NT2/D1 (cell line): Measurements from ENCODE around the gene PRR9.

Experiments
- SUZ12 ChIP-seq: IDR thresholded peaks from 2 replicates; pipeline ENCODE4 v1.6.1; 2011; ENCODE audit not compliant: insufficient read length, insufficient read depth; ENCODE audit errors: extremely low read depth
- YY1 ChIP-seq: IDR thresholded peaks from 2 replicates; pipeline ENCODE4 v1.6.1; 2011; ENCODE audit not compliant: insufficient read length, insufficient read depth
- ZNF274 ChIP-seq: IDR thresholded peaks from 2 replicates; pipeline ENCODE4 v1.6.1; 2011; ENCODE audit warnings: mild to moderate bottlenecking, low read depth, low read length

DNA sequence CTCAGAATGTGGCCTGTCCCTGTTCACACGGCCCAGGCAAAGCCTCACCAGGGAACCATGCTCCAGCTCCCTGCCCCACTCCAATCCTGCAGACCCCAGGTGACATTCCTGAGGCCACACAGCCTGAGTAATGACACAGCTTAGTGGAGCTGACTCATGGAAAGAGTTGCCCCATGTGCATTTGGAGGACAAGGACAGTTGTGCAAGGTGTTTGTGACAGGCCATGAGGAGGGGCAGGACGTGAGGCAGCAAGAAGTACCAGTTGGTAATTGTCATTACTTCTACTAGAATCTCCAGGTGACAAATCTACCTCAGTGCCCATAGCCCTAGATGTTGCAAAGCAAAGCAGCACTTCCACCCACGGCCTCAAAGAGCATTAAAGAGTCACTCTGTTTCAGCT lies 15.2 kb downstream of the PRR9 start:
- TF ChIP-seq SUZ12 (no peak), YY1 (no peak), ZNF274 (no peak)
